ENCODE results near the gene REEP5. TPM values are rescaled to one million over a fixed set of nuclear protein-coding genes. Genes with fewer than 3 reads are reported as not detected.
"Not testable (repeated sequence)": the region's sequence is repeated elsewhere in the genome, so short reads cannot be mapped to it uniquely, and the experiment has no call there.

REEP5 gene
- total and polyA plus RNA-seq, 7 experiments from 2014 or later = 16.4 to 83.9 (median 30.0) TPM

- H3K36me3 ChIP-seq (ENCODE audit: control insufficient read depth in 2 of 3, insufficient read depth in 3 of 3, low read length in 3 of 3) = peaks cover 4 to 14% (median 5%) of the 10 kb centered on the region in 3 experiments
- H3K27ac ChIP-seq (ENCODE audit: low read depth, low read length); H3K4me3 ChIP-seq (ENCODE audit: low read length); H3K4me3 Mint-ChIP-seq; DNase-seq; ATAC-seq; intact Hi-C loops (cut with micrococcal nuclease); H3K9me3 ChIP-seq (ENCODE audit: control insufficient read depth in 2 of 3, low read length in 3 of 3); H3K27me3 Mint-ChIP-seq; H3K27me3 ChIP-seq (ENCODE audit: control insufficient read depth in 2 of 2, insufficient read depth in 2 of 2, low read length in 2 of 2); H3K9me3 Mint-ChIP-seq: not testable (repeated sequence)
- peaks cover 9 to 19% of the 10 kb centered on the region in 2 donors for H3K4me1 ChIP-seq (ENCODE audit: control insufficient read depth in 2 of 2, insufficient read depth in 2 of 2, low read length in 2 of 2)
- Mint-ChIP-seq H3K4me1 (peaks cover 11 to 33% (median 28%) of the 10 kb centered on the region in 7 donors), H3K36me3 (peaks cover 13 to 42% (median 25%) of the 10 kb centered on the region in 5 donors), H3K27ac (peak overlapping the region in 1 of 9 donors; percentile 65)
- ChIA-PET POLR2A (interaction anchor here (1.3 kb wide), 1 partner anchor 69 kb away, joined by 3 read pairs; no protein-coding TSS in a partner anchor), CTCF (interaction anchor here (0.6 kb wide), 2 partner anchors 16 to 36 kb away, joined by 3 read pairs; no protein-coding TSS in a partner anchor)
Measured at GRCh38 chr5:112892066-112892465, 30.0 kb downstream of the REEP5 start.

DNA sequence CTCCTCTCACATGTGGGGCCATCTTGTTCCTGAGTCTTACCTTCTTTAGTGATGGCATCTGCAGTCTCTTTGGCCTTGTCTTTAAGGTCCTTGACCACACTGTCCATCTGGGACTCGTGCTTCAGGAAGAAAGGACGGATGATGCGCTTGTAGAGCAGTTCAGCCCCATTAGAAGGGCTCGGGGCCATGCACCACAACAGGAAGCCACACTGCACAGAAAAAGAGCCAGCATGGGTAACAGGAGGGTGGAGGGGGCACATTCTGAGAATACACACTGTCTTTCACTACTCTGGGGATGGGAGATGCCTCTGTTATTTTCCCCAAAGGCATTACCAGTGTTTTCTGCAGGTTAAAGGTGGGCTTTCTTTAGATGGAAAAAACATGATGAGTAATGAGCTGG lies 35.1 kb downstream of the REEP5 start:
- H3K27me3 Mint-ChIP-seq = no peaks in the 10 kb centered on the region
- Histone ChIP-seq H3K4me1 (ENCODE audit: control insufficient read depth in 2 of 2, insufficient read depth in 2 of 2, low read length in 2 of 2) (peaks cover 11 to 25% of the 10 kb centered on the region in 2 donors), H3K9me3 (ENCODE audit: control insufficient read depth in 2 of 3, low read length in 3 of 3) (no peaks in the 10 kb centered on the region), H3K4me3 (ENCODE audit: low read length) (no peak overlapping the region), H3K27me3 (ENCODE audit: control insufficient read depth in 2 of 2, insufficient read depth in 2 of 2, low read length in 2 of 2) (no peaks in the 10 kb centered on the region), H3K36me3 (ENCODE audit: control insufficient read depth in 2 of 3, insufficient read depth in 3 of 3, low read length in 3 of 3) (peaks cover 0 to 48% (median 20%) of the 10 kb centered on the region in 3 experiments), H3K27ac (ENCODE audit: low read depth, low read length) (peak overlapping the region; percentile 26)
- peaks cover 0 to 4% (median 0%) of the 10 kb centered on the region in 11 donors for H3K9me3 Mint-ChIP-seq
- ATAC-seq (peak; percentile 65), DNase-seq (no peak)
- peak overlapping the region in 8 of 9 donors; percentile 15 to 85 (median 66) for H3K27ac Mint-ChIP-seq
- H3K4me1 Mint-ChIP-seq = peaks cover 11 to 37% (median 27%) of the 10 kb centered on the region in 7 donors
- ChIA-PET POLR2A (interaction anchor here (1.0 to 2.5 kb wide), 2 partner anchors 20 to 89 kb away, joined by 3 to 9 read pairs; partner anchors contain the start of gene DCP2), CTCF (no interaction called here)
- intact Hi-C loops (cut with micrococcal nuclease) = no loop called here
- peaks cover 10 to 45% (median 21%) of the 10 kb centered on the region in 5 donors for H3K36me3 Mint-ChIP-seq
- H3K4me3 Mint-ChIP-seq = peak overlapping the region in 6 of 10 donors; percentile 10 to 77 (median 37)

DNA sequence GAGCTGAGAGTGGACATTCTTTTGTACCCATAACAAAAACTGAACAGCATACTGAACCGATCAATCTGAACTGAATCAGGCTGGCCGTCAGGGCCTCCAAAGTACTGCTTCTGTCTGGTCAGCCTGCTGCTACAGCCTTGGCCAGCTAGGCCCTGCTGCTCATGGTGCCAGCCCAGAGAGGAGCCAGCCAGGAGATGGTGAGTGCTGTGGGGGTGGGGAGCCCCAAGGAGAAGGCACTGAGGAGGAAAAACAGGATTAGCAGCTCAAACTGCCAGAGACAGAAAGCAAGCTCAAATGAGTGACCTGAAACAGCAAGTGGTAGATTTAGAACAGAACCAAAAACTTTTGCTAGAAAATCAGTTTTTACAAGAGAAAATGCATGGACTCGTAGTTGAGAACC lies 37.0 kb downstream of the REEP5 start:
- H3K9me3 Mint-ChIP-seq = peaks cover 0 to 4% (median 0%) of the 10 kb centered on the region in 11 donors
- CTCF ChIA-PET = interaction anchor here (0.7 kb wide), 1 partner anchor 143 kb away, joined by 7 read pairs; no protein-coding TSS in a partner anchor
- Histone ChIP-seq H3K4me1 (ENCODE audit: control insufficient read depth in 2 of 2, insufficient read depth in 2 of 2, low read length in 2 of 2) (peaks cover 11 to 25% of the 10 kb centered on the region in 2 donors), H3K4me3 (ENCODE audit: low read length) (no peak overlapping the region), H3K27ac (ENCODE audit: low read depth, low read length) (no peak overlapping the region), H3K27me3 (ENCODE audit: control insufficient read depth in 2 of 2, insufficient read depth in 2 of 2, low read length in 2 of 2) (no peaks in the 10 kb centered on the region), H3K9me3 (ENCODE audit: control insufficient read depth in 2 of 3, low read length in 3 of 3) (no peaks in the 10 kb centered on the region), H3K36me3 (ENCODE audit: control insufficient read depth in 2 of 3, insufficient read depth in 3 of 3, low read length in 3 of 3) (peaks cover 0 to 54% (median 18%) of the 10 kb centered on the region in 3 experiments)
- H3K27me3 Mint-ChIP-seq = no peaks in the 10 kb centered on the region
- ATAC-seq = no peak
- intact Hi-C loops (cut with micrococcal nuclease) = no loop called here
- POLR2A ChIA-PET = interaction anchor here (0.9 kb wide), 1 partner anchor 18 kb away, joined by 3 read pairs; no protein-coding TSS in a partner anchor
- H3K4me1 Mint-ChIP-seq = peaks cover 16 to 40% (median 24%) of the 10 kb centered on the region in 7 donors
- peaks cover 4 to 48% (median 21%) of the 10 kb centered on the region in 5 donors for H3K36me3 Mint-ChIP-seq
- H3K4me3 Mint-ChIP-seq = no peak overlapping the region
- peak overlapping the region in 4 of 9 donors; percentile 15 to 74 (median 50) for H3K27ac Mint-ChIP-seq
- DNase-seq = no peak

DNA sequence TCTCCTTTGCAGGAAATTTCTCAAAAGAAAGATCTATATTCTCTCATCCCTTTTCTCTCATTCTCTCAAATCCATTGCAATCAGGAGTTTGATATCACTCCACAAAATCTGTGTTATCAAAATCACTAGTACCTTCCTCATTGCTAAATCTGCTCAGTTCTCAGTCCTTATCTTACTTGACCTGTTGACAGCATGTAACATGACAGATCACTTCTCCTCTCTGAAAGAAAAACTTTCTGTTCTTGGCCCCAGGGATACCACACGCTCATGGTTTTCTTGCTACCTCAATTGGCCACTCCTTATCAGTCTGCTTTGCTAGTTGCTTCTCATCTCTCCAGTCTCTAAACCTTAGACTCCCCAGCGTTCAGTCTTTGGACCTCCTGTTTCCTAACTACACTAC lies 38.8 kb downstream of the REEP5 start:
- Mint-ChIP-seq H3K27ac (no peak overlapping the region), H3K36me3 (peaks cover 4 to 45% (median 19%) of the 10 kb centered on the region in 5 donors), H3K9me3 (no peaks in the 10 kb centered on the region), H3K4me3 (no peak overlapping the region), H3K4me1 (peaks cover 22 to 40% (median 31%) of the 10 kb centered on the region in 7 donors), H3K27me3 (no peaks in the 10 kb centered on the region)
- DNase-seq (no peak), ATAC-seq (no peak)
- H3K27ac ChIP-seq (ENCODE audit: low read depth, low read length) = no peak overlapping the region
- no peak overlapping the region for H3K4me3 ChIP-seq (ENCODE audit: low read length)
- ChIA-PET POLR2A (no interaction called here), CTCF (interaction anchor here (1.4 kb wide), 1 partner anchor 10 kb away, joined by 4 read pairs; no protein-coding TSS in a partner anchor)
- peaks cover 0 to 54% (median 18%) of the 10 kb centered on the region in 3 experiments for H3K36me3 ChIP-seq (ENCODE audit: control insufficient read depth in 2 of 3, insufficient read depth in 3 of 3, low read length in 3 of 3)
- intact Hi-C loops (cut with micrococcal nuclease) = no loop called here
- peaks cover 17 to 28% of the 10 kb centered on the region in 2 donors for H3K4me1 ChIP-seq (ENCODE audit: control insufficient read depth in 2 of 2, insufficient read depth in 2 of 2, low read length in 2 of 2)
- H3K27me3 ChIP-seq (ENCODE audit: control insufficient read depth in 2 of 2, insufficient read depth in 2 of 2, low read length in 2 of 2) = no peaks in the 10 kb centered on the region
- no peaks in the 10 kb centered on the region for H3K9me3 ChIP-seq (ENCODE audit: control insufficient read depth in 2 of 3, low read length in 3 of 3)

- H3K4me1 Mint-ChIP-seq = peaks cover 21 to 33% (median 30%) of the 10 kb centered on the region in 7 donors
- intact Hi-C loops (cut with micrococcal nuclease) = no loop called here
- H3K9me3 Mint-ChIP-seq = no peaks in the 10 kb centered on the region
- ChIA-PET CTCF (no interaction called here), POLR2A (interaction anchor here (0.6 kb wide), 2 partner anchors 9 to 41 kb away, joined by 3 to 4 read pairs; partner anchors contain the start of gene REEP5)
- no peak overlapping the region for H3K4me3 ChIP-seq (ENCODE audit: low read length)
- H3K27ac Mint-ChIP-seq = peak overlapping the region in 7 of 9 donors; percentile 23 to 78 (median 54)
- no peaks in the 10 kb centered on the region for H3K27me3 Mint-ChIP-seq
- H3K36me3 Mint-ChIP-seq = peaks cover 0 to 34% (median 13%) of the 10 kb centered on the region in 5 donors
- no peak overlapping the region for H3K27ac ChIP-seq (ENCODE audit: low read depth, low read length)
- no peaks in the 10 kb centered on the region for H3K9me3 ChIP-seq (ENCODE audit: control insufficient read depth in 2 of 3, low read length in 3 of 3)
- no peaks in the 10 kb centered on the region for H3K27me3 ChIP-seq (ENCODE audit: control insufficient read depth in 2 of 2, insufficient read depth in 2 of 2, low read length in 2 of 2)
- H3K4me3 Mint-ChIP-seq = peak overlapping the region in 2 of 10 donors; percentile 7 to 10
- ATAC-seq = no peak
- no peak for DNase-seq
- peaks cover 5 to 21% of the 10 kb centered on the region in 2 donors for H3K4me1 ChIP-seq (ENCODE audit: control insufficient read depth in 2 of 2, insufficient read depth in 2 of 2, low read length in 2 of 2)
- H3K36me3 ChIP-seq (ENCODE audit: control insufficient read depth in 2 of 3, insufficient read depth in 3 of 3, low read length in 3 of 3) = peaks cover 0 to 38% (median 8%) of the 10 kb centered on the region in 3 experiments
Measured at GRCh38 chr5:112880219-112880964, 41.6 kb downstream of the REEP5 start.

DNA sequence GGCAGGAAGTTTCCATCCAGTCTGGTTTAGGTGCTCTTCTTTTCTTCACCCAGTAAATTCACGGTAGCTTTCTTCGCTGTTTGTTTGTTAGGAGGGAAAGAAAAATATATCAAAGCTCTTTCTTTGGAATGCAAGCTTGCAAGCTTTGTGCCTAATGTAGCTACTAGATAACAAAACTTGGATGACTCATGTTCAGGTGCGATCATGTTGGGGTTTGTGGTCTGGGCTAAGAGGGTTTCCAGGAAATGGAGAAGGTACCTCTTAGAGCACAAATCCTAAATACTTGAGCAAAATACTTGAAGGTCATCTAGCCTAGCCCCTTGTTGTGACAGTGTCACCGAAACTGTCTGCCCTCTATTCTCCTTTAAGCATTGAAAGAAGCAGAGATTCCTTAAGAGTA lies 43.3 kb downstream of the REEP5 start:
- CTCF ChIA-PET = interaction anchor here (0.6 kb wide), 1 partner anchor 1347 kb away, joined by 5 read pairs; no protein-coding TSS in a partner anchor
- H3K9me3 ChIP-seq (ENCODE audit: control insufficient read depth in 2 of 3, low read length in 3 of 3) = no peaks in the 10 kb centered on the region
- H3K4me1 Mint-ChIP-seq = peaks cover 22 to 42% (median 30%) of the 10 kb centered on the region in 7 donors
- H3K36me3 Mint-ChIP-seq = peaks cover 0 to 36% (median 17%) of the 10 kb centered on the region in 5 donors
- no peaks in the 10 kb centered on the region for H3K27me3 Mint-ChIP-seq
- DNase-seq (peak in 6 of 9 donors; percentile 5 to 58 (median 14)), ATAC-seq (peak; percentile 69)
- H3K4me3 Mint-ChIP-seq = peak overlapping the region in 6 of 10 donors; percentile 1 to 67 (median 16)
- peak overlapping the region; percentile 15 for H3K27ac ChIP-seq (ENCODE audit: low read depth, low read length)
- H3K9me3 Mint-ChIP-seq = no peaks in the 10 kb centered on the region
- peak overlapping the region; percentile 8 for H3K4me3 ChIP-seq (ENCODE audit: low read length)
- H3K27me3 ChIP-seq (ENCODE audit: control insufficient read depth in 2 of 2, insufficient read depth in 2 of 2, low read length in 2 of 2) = no peaks in the 10 kb centered on the region
- peaks cover 0 to 23% (median 3%) of the 10 kb centered on the region in 3 experiments for H3K36me3 ChIP-seq (ENCODE audit: control insufficient read depth in 2 of 3, insufficient read depth in 3 of 3, low read length in 3 of 3)
- POLR2A ChIA-PET = interaction anchor here (1.2 kb wide), 1 partner anchor 17 kb away, joined by 3 read pairs; the partner anchor contains the start of gene SRP19
- H3K27ac Mint-ChIP-seq = peak overlapping the region in 8 of 9 donors; percentile 1 to 90 (median 68)
- peaks cover 5 to 21% of the 10 kb centered on the region in 2 donors for H3K4me1 ChIP-seq (ENCODE audit: control insufficient read depth in 2 of 2, insufficient read depth in 2 of 2, low read length in 2 of 2)
- intact Hi-C loops (cut with micrococcal nuclease) = loop anchor here (1.0 to 5.0 kb wide), 9 partner anchors 9 to 99 kb away; partner anchors contain the start of genes DCP2 (in 2 of the 2), SRP19 (in 2 of the 2) and REEP5 (in 1 of the 2)
